Measurements from ENCODE around the gene CCDC106. TPM values are rescaled to one million over a fixed set of nuclear protein-coding genes. Genes with fewer than 3 reads are reported as not detected.

The CCDC106 gene
- total and polyA plus RNA-seq, 2 of the 4 experiments (the other 2 are of a cell fraction), result 2.3 to 13.6 TPM

GRCh38 chr19:55617426-55617825 is 30.6 kb upstream of the CCDC106 start:
- peaks cover 12 to 41% of the 10 kb centered on the region in 2 experiments for H3K79me1 ChIP-seq (ENCODE audit: low read depth in 1 of 2, low read length in 2 of 2)
- no peaks in the 10 kb centered on the region for H3K9me3 ChIP-seq (ENCODE audit: control insufficient read depth, insufficient read depth, low read length)
- H3K56ac ChIP-seq (ENCODE audit: extremely low read depth, insufficient read depth, low read length), result no peak overlapping the region
- dilution Hi-C loops (cut with HindIII; ENCODE audit: low sequenced_read_pairs, unreplicated experiment) (no loop called here), in situ Hi-C loops (cut with MboI; ENCODE audit: low sequenced_read_pairs) (no loop called here), intact Hi-C loops (cut with micrococcal nuclease) (no loop called here)
- BruUV-seq (replicated peaks), result no TSS peak
- H3K27ac ChIP-seq (ENCODE audit: insufficient read depth, low read length), result no peak overlapping the region
- H4K5ac ChIP-seq (ENCODE audit: low read depth, low read length), result no peak overlapping the region
- H3K4me1 ChIP-seq (ENCODE audit: control insufficient read depth, insufficient read depth, low read length), result peaks cover 13% of the 10 kb centered on the region
- POLR2A ChIA-PET (ENCODE audit: unreplicated experiment), result no interaction called here
- H4K20me1 ChIP-seq (ENCODE audit: insufficient read depth, low read length), result peaks cover 27% of the 10 kb centered on the region
- ATAC-seq (ENCODE audit: low read depth) (no peak), DNase-seq (no peak)
- H3K4ac ChIP-seq (ENCODE audit: low read depth, low read length), result no peak overlapping the region
- no peak overlapping the region for H3K14ac ChIP-seq (replicated peaks; ENCODE audit: low read depth, low read length)
- peaks cover 15% of the 10 kb centered on the region; the same call in 1 of the 2 replicates for H3K9me1 ChIP-seq (ENCODE audit: insufficient read depth, low read length)
- no peak overlapping the region for H2BK15ac ChIP-seq (ENCODE audit: low read depth, low read length)
- CTCF ChIA-PET, result interaction anchor here (0.5 kb wide), 1 partner anchor 13 kb away, joined by 3 read pairs; no protein-coding TSS in a partner anchor
- H2BK20ac ChIP-seq (ENCODE audit: low read depth, low read length), result no peak overlapping the region
- no peak overlapping the region for H4K91ac ChIP-seq (ENCODE audit: insufficient read depth, low read depth, low read length)
- no peak overlapping the region for H3K23ac ChIP-seq (ENCODE audit: low read depth, low read length)
- peak overlapping the region; percentile 50 for H2AK9ac ChIP-seq (replicated peaks; ENCODE audit: low read depth, low read length, poor library complexity)
- H3K4me3 ChIP-seq (ENCODE audit: insufficient read depth, low read depth, low read length), result no peak overlapping the region
- 100% methylated on average over 4 of the region's 8 CpGs; no CpG with 5 or more reads in 1 of the 2 experiments for WGBS, 2 experiments (ENCODE audit: extremely low coverage in 2 of 2, insufficient read length in 1 of 2)
- no peak overlapping the region for H3K9ac ChIP-seq (ENCODE audit: low read depth, low read length)
- H2AK5ac ChIP-seq (ENCODE audit: low read depth, low read length), result no peak overlapping the region
- H2BK5ac ChIP-seq (ENCODE audit: low read depth, low read length, poor library complexity, severe bottlenecking), result no peak overlapping the region
- no peak overlapping the region for H3K4me2 ChIP-seq (ENCODE audit: low read depth, low read length)
- TF ChIP-seq FOS (IDR thresholded peaks at IDR 0.05; ENCODE audit: low read depth, low read length) (no peak), CTCF (conservative IDR thresholded peaks at IDR 0.05; ENCODE audit: low read depth, low read length) (no peak), CHD1 (IDR thresholded peaks at IDR 0.05; ENCODE audit: low read depth, low read length) (no peak), CEBPB (IDR thresholded peaks at IDR 0.05; ENCODE audit: low read depth, low read length) (no peak), USF2 (IDR thresholded peaks at IDR 0.05; ENCODE audit: low read depth, low read length) (no peak), SMC3 (IDR thresholded peaks at IDR 0.05; ENCODE audit: low read depth, low read length) (no peak), MXI1 (IDR thresholded peaks at IDR 0.05; ENCODE audit: borderline replicate concordance, low read depth, low read length) (no peak)
- H2AFZ ChIP-seq (replicated peaks; ENCODE audit: low read length, poor library complexity), result no peak overlapping the region
- H3K36me3 ChIP-seq (ENCODE audit: control insufficient read depth, insufficient read depth, low read length), result peaks cover 44% of the 10 kb centered on the region
- H3K18ac ChIP-seq (ENCODE audit: low read depth, low read length), result no peak overlapping the region
- no peaks in the 10 kb centered on the region for H3K27me3 ChIP-seq (ENCODE audit: control insufficient read depth, insufficient read depth, low read length)
- H2BK120ac ChIP-seq (ENCODE audit: low read depth, low read length), result no peak overlapping the region
- H4K8ac ChIP-seq (ENCODE audit: low read depth in 2 of 2, low read length in 2 of 2), result no peak overlapping the region

Measured in IMR-90 (cell line).